ENCODE results near the gene KATNA1.

KATNA1 gene

DNA sequence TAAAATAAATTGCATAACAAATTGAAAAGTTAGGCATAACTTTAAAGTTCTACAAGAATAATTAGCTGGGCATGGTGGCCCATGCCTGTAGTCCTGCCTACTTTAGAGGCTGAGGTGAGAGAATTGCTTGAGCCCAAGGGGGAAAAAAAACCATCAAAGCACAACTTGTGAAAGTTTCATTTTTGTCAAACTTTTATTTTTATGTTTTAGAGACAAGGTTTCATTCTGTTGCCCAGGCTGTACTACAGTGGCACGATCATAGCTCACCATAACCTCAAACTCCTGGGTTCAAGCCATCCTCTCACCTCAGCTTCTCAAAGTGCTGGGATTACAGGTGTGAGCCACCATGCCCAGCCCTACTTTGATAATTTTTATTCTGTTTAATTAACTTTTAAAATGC lies 14.2 kb downstream of the KATNA1 start:
- H3K4me3 ChIP-seq (ENCODE audit: low read length) = no peak overlapping the region
- H3K9me3 ChIP-seq (replicated peaks; ENCODE audit: insufficient read depth, low read length) = no peaks in the 10 kb centered on the region
- no peak overlapping the region for H2AFZ ChIP-seq (ENCODE audit: low read length)
- no peak overlapping the region for H3K4me2 ChIP-seq (ENCODE audit: low read depth, low read length)
- H3K9ac ChIP-seq (ENCODE audit: low read length) = no peak overlapping the region
- no peaks in the 10 kb centered on the region for H3K79me2 ChIP-seq (ENCODE audit: low read length)
- no peaks in the 10 kb centered on the region for H3K36me3 ChIP-seq (replicated peaks; ENCODE audit: insufficient read depth, low read length)
- H4K20me1 ChIP-seq (ENCODE audit: insufficient read depth, low read length) = no peaks in the 10 kb centered on the region
- H3K4me1 ChIP-seq (ENCODE audit: low read length) = no peaks in the 10 kb centered on the region
- no peaks in the 10 kb centered on the region for H3K9me2 ChIP-seq (replicated peaks; ENCODE audit: insufficient read depth, low read length)
- TF ChIP-seq, protein P1, sequence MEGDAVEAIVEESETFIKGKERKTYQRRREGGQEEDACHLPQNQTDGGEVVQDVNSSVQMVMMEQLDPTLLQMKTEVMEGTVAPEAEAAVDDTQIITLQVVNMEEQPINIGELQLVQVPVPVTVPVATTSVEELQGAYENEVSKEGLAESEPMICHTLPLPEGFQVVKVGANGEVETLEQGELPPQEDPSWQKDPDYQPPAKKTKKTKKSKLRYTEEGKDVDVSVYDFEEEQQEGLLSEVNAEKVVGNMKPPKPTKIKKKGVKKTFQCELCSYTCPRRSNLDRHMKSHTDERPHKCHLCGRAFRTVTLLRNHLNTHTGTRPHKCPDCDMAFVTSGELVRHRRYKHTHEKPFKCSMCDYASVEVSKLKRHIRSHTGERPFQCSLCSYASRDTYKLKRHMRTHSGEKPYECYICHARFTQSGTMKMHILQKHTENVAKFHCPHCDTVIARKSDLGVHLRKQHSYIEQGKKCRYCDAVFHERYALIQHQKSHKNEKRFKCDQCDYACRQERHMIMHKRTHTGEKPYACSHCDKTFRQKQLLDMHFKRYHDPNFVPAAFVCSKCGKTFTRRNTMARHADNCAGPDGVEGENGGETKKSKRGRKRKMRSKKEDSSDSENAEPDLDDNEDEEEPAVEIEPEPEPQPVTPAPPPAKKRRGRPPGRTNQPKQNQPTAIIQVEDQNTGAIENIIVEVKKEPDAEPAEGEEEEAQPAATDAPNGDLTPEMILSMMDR (IDR thresholded peaks at IDR 0.05; ENCODE audit: low read length) = no peak
- TF ChIP-seq EZH2phosphoT487 (IDR thresholded peaks at IDR 0.05; ENCODE audit: low read length) (no peak), EZH2 (optimal IDR thresholded peaks at IDR 0.05; ENCODE audit: low read depth, low read length) (no peak)
- no peaks in the 10 kb centered on the region for H3K27me3 ChIP-seq (replicated peaks; ENCODE audit: insufficient read depth, low read length)
- no peak for DNase-seq
- H3K27ac ChIP-seq (ENCODE audit: low read length) = no peak overlapping the region
- H3F3A ChIP-seq (ENCODE audit: insufficient read depth, low read length) = no peaks in the 10 kb centered on the region

DNA sequence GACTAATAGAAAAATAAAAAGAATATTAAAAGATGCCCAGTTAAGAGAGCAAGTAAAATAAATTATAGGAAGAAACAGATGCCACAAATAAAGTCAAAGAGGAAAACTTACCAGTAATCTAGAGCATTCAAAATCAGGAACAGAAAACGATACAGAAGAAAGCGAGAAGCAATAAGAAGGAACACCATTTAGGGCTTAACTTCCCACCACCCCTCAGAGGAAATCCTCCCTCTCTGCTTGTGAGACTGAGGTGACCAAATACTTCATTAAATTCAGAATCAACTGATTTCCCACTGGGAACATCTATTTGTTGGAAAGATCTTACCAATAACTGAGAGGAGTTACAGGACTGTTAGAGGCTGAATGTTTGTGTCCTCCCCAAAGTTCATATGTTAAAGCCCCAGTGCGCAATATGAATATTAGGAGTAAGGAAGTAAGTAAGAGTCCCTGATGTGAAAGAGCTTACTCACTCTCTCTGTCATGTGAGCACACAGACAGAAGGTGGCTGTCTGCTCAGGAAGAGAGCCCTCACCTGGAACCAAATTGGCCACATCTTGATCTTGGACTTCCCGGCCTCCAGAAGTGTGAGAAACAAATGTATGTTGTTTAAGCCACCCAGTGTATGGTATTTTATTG lies 19.5 kb downstream of the KATNA1 start:
- DNase-seq = no peak

DNA sequence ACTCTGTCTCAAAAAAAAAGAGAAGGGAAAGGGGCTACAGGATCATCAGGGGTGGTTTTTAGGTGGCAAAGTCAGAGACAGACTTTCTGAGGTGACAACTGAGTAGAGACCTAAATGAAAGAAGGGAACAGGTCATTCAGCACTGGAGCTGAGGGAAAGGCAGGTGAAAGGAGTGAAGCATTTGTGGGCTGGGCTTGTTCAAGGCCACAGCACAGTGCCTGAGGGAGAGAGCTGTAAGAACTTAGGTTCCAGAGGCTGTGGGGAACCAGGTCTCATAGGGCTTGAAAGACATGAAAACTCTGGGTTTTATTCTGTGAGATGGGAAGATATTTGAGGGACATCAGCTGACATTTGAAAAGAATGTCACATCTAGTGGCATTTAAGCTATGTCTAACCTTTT lies 20.8 kb downstream of the KATNA1 start:
- Histone ChIP-seq H3K9me2 (replicated peaks; ENCODE audit: insufficient read depth, low read length) (no peaks in the 10 kb centered on the region), H3K27me3 (replicated peaks; ENCODE audit: insufficient read depth, low read length) (no peaks in the 10 kb centered on the region), H2AFZ (ENCODE audit: low read length) (no peak overlapping the region), H3K9ac (ENCODE audit: low read length) (no peak overlapping the region), H3K4me1 (ENCODE audit: low read length) (no peaks in the 10 kb centered on the region), H3K27ac (ENCODE audit: low read length) (no peak overlapping the region), H3K79me2 (ENCODE audit: low read length) (no peaks in the 10 kb centered on the region), H3K36me3 (replicated peaks; ENCODE audit: insufficient read depth, low read length) (no peaks in the 10 kb centered on the region), H3F3A (ENCODE audit: insufficient read depth, low read length) (no peaks in the 10 kb centered on the region), H3K9me3 (replicated peaks; ENCODE audit: insufficient read depth, low read length) (no peaks in the 10 kb centered on the region), H3K4me2 (ENCODE audit: low read depth, low read length) (no peak overlapping the region), H3K4me3 (ENCODE audit: low read length) (no peak overlapping the region), H4K20me1 (ENCODE audit: insufficient read depth, low read length) (no peaks in the 10 kb centered on the region)
- TF ChIP-seq, protein P1 (IDR thresholded peaks at IDR 0.05; ENCODE audit: low read length) = no peak
- TF ChIP-seq EZH2phosphoT487 (IDR thresholded peaks at IDR 0.05; ENCODE audit: low read length) = no peak
- TF ChIP-seq EZH2 (optimal IDR thresholded peaks at IDR 0.05; ENCODE audit: low read depth, low read length) = no peak
- DNase-seq = no peak

More for the DNA sequence above, 19.5 kb downstream of the KATNA1 start:
- Histone ChIP-seq H3K4me3 (ENCODE audit: low read length) (no peak overlapping the region), H3K4me2 (ENCODE audit: low read depth, low read length) (no peak overlapping the region), H3K9me2 (replicated peaks; ENCODE audit: insufficient read depth, low read length) (no peaks in the 10 kb centered on the region), H3K27me3 (replicated peaks; ENCODE audit: insufficient read depth, low read length) (no peaks in the 10 kb centered on the region), H3K9me3 (replicated peaks; ENCODE audit: insufficient read depth, low read length) (no peaks in the 10 kb centered on the region), H3K36me3 (replicated peaks; ENCODE audit: insufficient read depth, low read length) (no peaks in the 10 kb centered on the region), H3K27ac (ENCODE audit: low read length) (no peak overlapping the region), H3K4me1 (ENCODE audit: low read length) (no peaks in the 10 kb centered on the region), H4K20me1 (ENCODE audit: insufficient read depth, low read length) (no peaks in the 10 kb centered on the region), H3K9ac (ENCODE audit: low read length) (no peak overlapping the region), H2AFZ (ENCODE audit: low read length) (no peak overlapping the region), H3F3A (ENCODE audit: insufficient read depth, low read length) (no peaks in the 10 kb centered on the region), H3K79me2 (ENCODE audit: low read length) (no peaks in the 10 kb centered on the region)
- TF ChIP-seq, protein P1 (IDR thresholded peaks at IDR 0.05; ENCODE audit: low read length) = no peak
- TF ChIP-seq EZH2phosphoT487 (IDR thresholded peaks at IDR 0.05; ENCODE audit: low read length) = no peak
- no peak for TF ChIP-seq EZH2 (optimal IDR thresholded peaks at IDR 0.05; ENCODE audit: low read depth, low read length)
